Left colon (tissue), 2 donors: ENCODE results near the gene TMC1. TPM values are rescaled to one million over a fixed set of nuclear protein-coding genes. Genes with fewer than 3 reads are reported as not detected.

Source experiments
- ATAC-seq: fragments of 200-7000 bp; cut with Tn5 transposase; one replicate; pipeline ENCODE4 v1.9.1; 2020; ENCODE audit warnings: mild to moderate bottlenecking, moderate library complexity
- DNase-seq, 2 donors: peaks; one replicate each; pipeline ENCODE4 v3.0.0-alpha.2; 2020
- intact Hi-C, 2 donors: fragments of 100-400 bp; cut with DNase I in 1 of 2; cut with micrococcal nuclease in 1 of 2; formaldehyde crosslinking; loops; one replicate each; pipeline versions ENCODE4 v1.11.2 to v1.14.0; 2022; cut with DNase I, micrococcal nuclease
- total RNA-seq, 2 donors: library from RNA; stranded (reverse); fragmentation: NEBNext Ultra II Directional; extraction: Animal tissue kit (Norgen Biotek cat#: 25700); gene quantifications; one replicate each; pipeline ENCODE4 v1.2.1, GENCODE V29; 2021
- donor health status: DM: no; HTN: no; CAD: no.
- donor health status: DM: yes; HTN: yes; CAD: no.

TMC1 gene
- total RNA-seq, 2 donors from 2014 or later: 0.28 to 0.40 TPM

- DNase-seq: no peak
- ATAC-seq: no peak
- intact Hi-C loops: no loop called here
Observed at GRCh38 chr9:72703574-72703973, 182.2 kb downstream of the TMC1 start.

GRCh38 chr9:72704688-72705375, 183.4 kb downstream of the TMC1 start:
- DNase-seq: no peak
- no peak for ATAC-seq
- intact Hi-C loops: no loop called here

GRCh38 chr9:72718503-72718902, 197.1 kb downstream of the TMC1 start:
- no peak for ATAC-seq
- intact Hi-C loops: no loop called here
- peak in 1 of 2 donors; percentile 7 for DNase-seq

- no peak for ATAC-seq
- intact Hi-C loops: no loop called here
Observed at GRCh38 chr9:72721067-72721466, 199.7 kb downstream of the TMC1 start.

GRCh38 chr9:72726947-72727346, 205.5 kb downstream of the TMC1 start:
- intact Hi-C loops: no loop called here
- ATAC-seq (no peak), DNase-seq (no peak)

More at GRCh38 chr9:72721067-72721466, 199.7 kb downstream of the TMC1 start:
- DNase-seq: no peak

- DNase-seq: no peak
- ATAC-seq: no peak
- intact Hi-C loops: no loop called here
Observed at GRCh38 chr9:72728031-72728770, 206.8 kb downstream of the TMC1 start.

- intact Hi-C loops: no loop called here
- ATAC-seq: no peak
- DNase-seq: no peak
Observed at GRCh38 chr9:72733895-72734294, 212.5 kb downstream of the TMC1 start.

- ATAC-seq (no peak), DNase-seq (no peak)
- intact Hi-C loops: no loop called here
Observed at GRCh38 chr9:72734631-72735030, 213.2 kb downstream of the TMC1 start.

- ATAC-seq (no peak), DNase-seq (no peak)
- intact Hi-C loops: no loop called here
Observed at GRCh38 chr9:72743836-72744235, 222.4 kb downstream of the TMC1 start.

GRCh38 chr9:72749276-72749675, 227.9 kb downstream of the TMC1 start:
- intact Hi-C loops: no loop called here
- ATAC-seq (peak; percentile 97), DNase-seq (peak; percentile 21 to 24)

GRCh38 chr9:72751541-72751940, 230.1 kb downstream of the TMC1 start:
- no peak for ATAC-seq

GRCh38 chr9:72753266-72753893, 232.0 kb downstream of the TMC1 start:
- DNase-seq (no peak), ATAC-seq (peak; percentile 40)
- intact Hi-C loops: no loop called here

More at GRCh38 chr9:72751541-72751940, 230.1 kb downstream of the TMC1 start:
- DNase-seq: no peak
- intact Hi-C loops: no loop called here

- intact Hi-C loops: no loop called here
- ATAC-seq: no peak
- no peak for DNase-seq
Observed at GRCh38 chr9:72755836-72756235, 234.4 kb downstream of the TMC1 start.

GRCh38 chr9:72758944-72759343, 237.5 kb downstream of the TMC1 start:
- ATAC-seq: no peak
- intact Hi-C loops: no loop called here
- no peak for DNase-seq

- intact Hi-C loops: no loop called here
- no peak for ATAC-seq
- no peak for DNase-seq
Observed at GRCh38 chr9:72763022-72763421, 241.6 kb downstream of the TMC1 start.

- ATAC-seq (no peak), DNase-seq (no peak)
- intact Hi-C loops: no loop called here
Observed at GRCh38 chr9:72769546-72769945, 248.1 kb downstream of the TMC1 start.

GRCh38 chr9:72772661-72773060, 251.3 kb downstream of the TMC1 start:
- intact Hi-C loops: no loop called here
- DNase-seq (no peak), ATAC-seq (no peak)

- intact Hi-C loops: no loop called here
- no peak for ATAC-seq
- no peak for DNase-seq
Observed at GRCh38 chr9:72773570-72773969, 252.2 kb downstream of the TMC1 start.

GRCh38 chr9:72775570-72775969, 254.2 kb downstream of the TMC1 start:
- no peak for ATAC-seq
- intact Hi-C loops: no loop called here
- no peak for DNase-seq

- DNase-seq (no peak), ATAC-seq (no peak)
- intact Hi-C loops: no loop called here
Observed at GRCh38 chr9:72779614-72780013, 258.2 kb downstream of the TMC1 start.
